Caco-2 (cell line): ENCODE data around the gene ATP9B. TPM values are rescaled to one million over a fixed set of nuclear protein-coding genes. Genes with fewer than 3 reads are reported as not detected.

Source experiments
- BruUV-seq: library from RNA; stranded (reverse); fragments of 400-500 nt; replicated peaks from 2 replicates; lab custom pipeline; 2021; lab: Mats Ljungman, UMichigan
- CTCF ChIA-PET: fragments of 300-600 bp; sonication (Branson Sonifier 250); formaldehyde crosslinking; loops from one replicate; lab custom pipeline; 2022; ENCODE audit warnings: antibody characterized with exemption; lab: Charles Lee
- POLR2A ChIA-PET: fragments of 300-600 bp; sonication (Branson Sonifier 250); formaldehyde crosslinking; loops from one replicate; lab custom pipeline; 2022; ENCODE audit warnings: antibody characterized with exemption; lab: Charles Lee
- DNase-seq, 2 experiments: peaks; one replicate each; pipeline versions ENCODE4 v3.0.0 to v3.0.0-alpha.2; 2020 to 2022
- H3K27me3 ChIP-seq: replicated peaks from 2 replicates; pipeline ENCODE4 v1.6.0; 2011; ENCODE audit warnings: low read length; ENCODE audit not compliant: control insufficient read depth, insufficient read depth
- H3K36me3 ChIP-seq: 2 replicates; pipeline ENCODE4 v1.5.1; 2011; ENCODE audit warnings: low read length; ENCODE audit not compliant: control insufficient read depth, insufficient read depth
- H3K4me1 ChIP-seq: fragments of 250-450 bp; sonication (Bioruptor Pico); 2 replicates; pipeline ENCODE4 v1.5.1; 2020; ENCODE audit warnings: mild to moderate bottlenecking
- H3K4me3 ChIP-seq: 2 replicates; pipeline ENCODE4 v1.5.1; 2011; ENCODE audit warnings: low read depth, mild to moderate bottlenecking, control low read depth, low read length
- H3K9me3 ChIP-seq: fragments of 250-450 bp; sonication (Bioruptor Pico); 2 replicates; pipeline ENCODE4 v1.5.1; 2020; ENCODE audit warnings: mild to moderate bottlenecking, moderate library complexity
- H3K27ac Mint-ChIP-seq: one replicate; pipeline ENCODE4 v1.8.0; 2022; ENCODE audit warnings: mixed read lengths; ENCODE audit not compliant: unreplicated experiment
- H3K27me3 Mint-ChIP-seq: one replicate; pipeline ENCODE4 v1.8.0; 2022; ENCODE audit warnings: mixed read lengths; ENCODE audit not compliant: insufficient read depth, unreplicated experiment
- H3K36me3 Mint-ChIP-seq: one replicate; pipeline ENCODE4 v1.8.0; 2022; ENCODE audit warnings: mild to moderate bottlenecking, mixed read lengths; ENCODE audit not compliant: insufficient read depth, unreplicated experiment
- H3K4me1 Mint-ChIP-seq: one replicate; pipeline ENCODE4 v1.8.0; 2022; ENCODE audit warnings: low read depth, mixed read lengths; ENCODE audit not compliant: unreplicated experiment
- H3K4me3 Mint-ChIP-seq: one replicate; pipeline ENCODE4 v1.8.0; 2022; ENCODE audit warnings: mild to moderate bottlenecking, moderate library complexity, mixed read lengths; ENCODE audit not compliant: unreplicated experiment
- H3K9me3 Mint-ChIP-seq: one replicate; pipeline ENCODE4 v1.8.0; 2022; ENCODE audit warnings: mixed read lengths; ENCODE audit not compliant: unreplicated experiment
- intact Hi-C: fragments of 100-400 bp; cut with micrococcal nuclease; formaldehyde crosslinking; loops from one replicate; pipeline ENCODE4 v1.10.0; 2022; ENCODE audit not compliant: unreplicated experiment
- total RNA-seq: library from RNA; stranded (reverse); gene quantifications from 2 replicates; pipeline ENCODE4 v1.2.3, GENCODE V29; 2022
- TF ChIP-seq, protein P1 (sequence below), 2 experiments: fragments of 200-600 bp in 1 of 2; IDR thresholded peaks; 1 replicate in 1 of 2; 2 replicates in 1 of 2; pipeline versions ENCODE4 v1.5.1 to v1.8.0; 2011 to 2022; ENCODE audit warnings: antibody characterized with exemption in 1 of 2, control low read depth in 1 of 2, inconsistent platforms in 1 of 2, low read depth in 1 of 2, low read length in 1 of 2, mild to moderate bottlenecking in 1 of 2, moderate library complexity in 1 of 2; ENCODE audit not compliant: insufficient read depth in 1 of 2, severe bottlenecking in 1 of 2, unreplicated experiment in 1 of 2

ATP9B gene
- total RNA-seq, 1 experiment from 2014 or later: 15.8 TPM

GRCh38 chr18:79068341-79068936 lies 755 bp upstream of the ATP9B start:
- TF ChIP-seq, protein P1, sequence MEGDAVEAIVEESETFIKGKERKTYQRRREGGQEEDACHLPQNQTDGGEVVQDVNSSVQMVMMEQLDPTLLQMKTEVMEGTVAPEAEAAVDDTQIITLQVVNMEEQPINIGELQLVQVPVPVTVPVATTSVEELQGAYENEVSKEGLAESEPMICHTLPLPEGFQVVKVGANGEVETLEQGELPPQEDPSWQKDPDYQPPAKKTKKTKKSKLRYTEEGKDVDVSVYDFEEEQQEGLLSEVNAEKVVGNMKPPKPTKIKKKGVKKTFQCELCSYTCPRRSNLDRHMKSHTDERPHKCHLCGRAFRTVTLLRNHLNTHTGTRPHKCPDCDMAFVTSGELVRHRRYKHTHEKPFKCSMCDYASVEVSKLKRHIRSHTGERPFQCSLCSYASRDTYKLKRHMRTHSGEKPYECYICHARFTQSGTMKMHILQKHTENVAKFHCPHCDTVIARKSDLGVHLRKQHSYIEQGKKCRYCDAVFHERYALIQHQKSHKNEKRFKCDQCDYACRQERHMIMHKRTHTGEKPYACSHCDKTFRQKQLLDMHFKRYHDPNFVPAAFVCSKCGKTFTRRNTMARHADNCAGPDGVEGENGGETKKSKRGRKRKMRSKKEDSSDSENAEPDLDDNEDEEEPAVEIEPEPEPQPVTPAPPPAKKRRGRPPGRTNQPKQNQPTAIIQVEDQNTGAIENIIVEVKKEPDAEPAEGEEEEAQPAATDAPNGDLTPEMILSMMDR (IDR thresholded peaks at IDR 0.05; ENCODE audit: insufficient read depth in 1 of 2, low read depth in 1 of 2, low read length in 1 of 2, severe bottlenecking in 1 of 2, unreplicated experiment in 1 of 2): no peak
- ChIA-PET CTCF (no interaction called here), POLR2A (no interaction called here)
- no peak for DNase-seq
- BruUV-seq: no TSS peak
- Mint-ChIP-seq H3K27ac (peak overlapping the region; percentile 87), H3K4me3 (peak overlapping the region; percentile 82), H3K27me3 (no peaks in the 10 kb centered on the region), H3K4me1 (peaks cover 11% of the 10 kb centered on the region), H3K36me3 (peaks cover 10% of the 10 kb centered on the region), H3K9me3 (peaks cover 28% of the 10 kb centered on the region)
- no peaks in the 10 kb centered on the region for H3K36me3 ChIP-seq
- peak overlapping the region; percentile 63 for H3K4me3 ChIP-seq
- H3K4me1 ChIP-seq: no peaks in the 10 kb centered on the region
- H3K27me3 ChIP-seq: no peaks in the 10 kb centered on the region
- intact Hi-C loops: no loop called here
- no peaks in the 10 kb centered on the region for H3K9me3 ChIP-seq

- CTCF ChIA-PET: no interaction called here
These were observed 540 bp downstream of the ATP9B start for GRCh38 chr18:79069717-79070151.

GRCh38 chr18:79070486-79070885 lies 1.3 kb downstream of the ATP9B start:
- Histone ChIP-seq H3K4me1 (no peaks in the 10 kb centered on the region), H3K36me3 (no peaks in the 10 kb centered on the region), H3K9me3 (no peaks in the 10 kb centered on the region), H3K4me3 (peak overlapping the region; percentile 63), H3K27me3 (no peaks in the 10 kb centered on the region)
- ChIA-PET CTCF (no interaction called here), POLR2A (no interaction called here)
- peaks cover 10% of the 10 kb centered on the region for H3K36me3 Mint-ChIP-seq
- TF ChIP-seq, protein P1 (IDR thresholded peaks at IDR 0.05; ENCODE audit: insufficient read depth in 1 of 2, low read depth in 1 of 2, low read length in 1 of 2, severe bottlenecking in 1 of 2, unreplicated experiment in 1 of 2): no peak
- intact Hi-C loops: loop anchor here (5.0 kb wide), 1 partner anchor 177 kb away; no protein-coding TSS in a partner anchor
- no peak for DNase-seq
- H3K27me3 Mint-ChIP-seq: no peaks in the 10 kb centered on the region
- H3K4me3 Mint-ChIP-seq: peak overlapping the region; percentile 82
- BruUV-seq: no TSS peak
- peaks cover 25% of the 10 kb centered on the region for H3K9me3 Mint-ChIP-seq
- no peak overlapping the region for H3K27ac Mint-ChIP-seq
- H3K4me1 Mint-ChIP-seq: peaks cover 11% of the 10 kb centered on the region

More at GRCh38 chr18:79069717-79070151, 540 bp downstream of the ATP9B start:
- Mint-ChIP-seq H3K27me3 (no peaks in the 10 kb centered on the region), H3K9me3 (peaks cover 28% of the 10 kb centered on the region), H3K4me1 (peaks cover 11% of the 10 kb centered on the region), H3K4me3 (peak overlapping the region; percentile 82), H3K27ac (peak overlapping the region; percentile 22), H3K36me3 (peaks cover 10% of the 10 kb centered on the region)
- DNase-seq: no peak
- no peaks in the 10 kb centered on the region for H3K9me3 ChIP-seq
- TF ChIP-seq, protein P1 (IDR thresholded peaks at IDR 0.05; ENCODE audit: insufficient read depth in 1 of 2, low read depth in 1 of 2, low read length in 1 of 2, severe bottlenecking in 1 of 2, unreplicated experiment in 1 of 2): no peak
- H3K4me3 ChIP-seq: peak overlapping the region; percentile 63
- no peaks in the 10 kb centered on the region for H3K4me1 ChIP-seq
- BruUV-seq: no TSS peak
- H3K27me3 ChIP-seq: no peaks in the 10 kb centered on the region
- POLR2A ChIA-PET: no interaction called here
- intact Hi-C loops: loop anchor here (5.0 kb wide), 1 partner anchor 178 kb away; no protein-coding TSS in a partner anchor
- H3K36me3 ChIP-seq: no peaks in the 10 kb centered on the region
